Stimulated activated CD4-positive, alpha-beta T cell treated with anti-CD3 and anti-CD28 coated beads, Interleukin-15, amount 100 ng/mL, for 24 hours (primary cell): Measurements from ENCODE around the gene ADGRG2.

Source experiments
- DNase-seq: peaks from one replicate; pipeline ENCODE4 v3.0.0-alpha.2; 2020

Gene ADGRG2, protein sequence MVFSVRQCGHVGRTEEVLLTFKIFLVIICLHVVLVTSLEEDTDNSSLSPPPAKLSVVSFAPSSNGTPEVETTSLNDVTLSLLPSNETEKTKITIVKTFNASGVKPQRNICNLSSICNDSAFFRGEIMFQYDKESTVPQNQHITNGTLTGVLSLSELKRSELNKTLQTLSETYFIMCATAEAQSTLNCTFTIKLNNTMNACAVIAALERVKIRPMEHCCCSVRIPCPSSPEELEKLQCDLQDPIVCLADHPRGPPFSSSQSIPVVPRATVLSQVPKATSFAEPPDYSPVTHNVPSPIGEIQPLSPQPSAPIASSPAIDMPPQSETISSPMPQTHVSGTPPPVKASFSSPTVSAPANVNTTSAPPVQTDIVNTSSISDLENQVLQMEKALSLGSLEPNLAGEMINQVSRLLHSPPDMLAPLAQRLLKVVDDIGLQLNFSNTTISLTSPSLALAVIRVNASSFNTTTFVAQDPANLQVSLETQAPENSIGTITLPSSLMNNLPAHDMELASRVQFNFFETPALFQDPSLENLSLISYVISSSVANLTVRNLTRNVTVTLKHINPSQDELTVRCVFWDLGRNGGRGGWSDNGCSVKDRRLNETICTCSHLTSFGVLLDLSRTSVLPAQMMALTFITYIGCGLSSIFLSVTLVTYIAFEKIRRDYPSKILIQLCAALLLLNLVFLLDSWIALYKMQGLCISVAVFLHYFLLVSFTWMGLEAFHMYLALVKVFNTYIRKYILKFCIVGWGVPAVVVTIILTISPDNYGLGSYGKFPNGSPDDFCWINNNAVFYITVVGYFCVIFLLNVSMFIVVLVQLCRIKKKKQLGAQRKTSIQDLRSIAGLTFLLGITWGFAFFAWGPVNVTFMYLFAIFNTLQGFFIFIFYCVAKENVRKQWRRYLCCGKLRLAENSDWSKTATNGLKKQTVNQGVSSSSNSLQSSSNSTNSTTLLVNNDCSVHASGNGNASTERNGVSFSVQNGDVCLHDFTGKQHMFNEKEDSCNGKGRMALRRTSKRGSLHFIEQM

DNA sequence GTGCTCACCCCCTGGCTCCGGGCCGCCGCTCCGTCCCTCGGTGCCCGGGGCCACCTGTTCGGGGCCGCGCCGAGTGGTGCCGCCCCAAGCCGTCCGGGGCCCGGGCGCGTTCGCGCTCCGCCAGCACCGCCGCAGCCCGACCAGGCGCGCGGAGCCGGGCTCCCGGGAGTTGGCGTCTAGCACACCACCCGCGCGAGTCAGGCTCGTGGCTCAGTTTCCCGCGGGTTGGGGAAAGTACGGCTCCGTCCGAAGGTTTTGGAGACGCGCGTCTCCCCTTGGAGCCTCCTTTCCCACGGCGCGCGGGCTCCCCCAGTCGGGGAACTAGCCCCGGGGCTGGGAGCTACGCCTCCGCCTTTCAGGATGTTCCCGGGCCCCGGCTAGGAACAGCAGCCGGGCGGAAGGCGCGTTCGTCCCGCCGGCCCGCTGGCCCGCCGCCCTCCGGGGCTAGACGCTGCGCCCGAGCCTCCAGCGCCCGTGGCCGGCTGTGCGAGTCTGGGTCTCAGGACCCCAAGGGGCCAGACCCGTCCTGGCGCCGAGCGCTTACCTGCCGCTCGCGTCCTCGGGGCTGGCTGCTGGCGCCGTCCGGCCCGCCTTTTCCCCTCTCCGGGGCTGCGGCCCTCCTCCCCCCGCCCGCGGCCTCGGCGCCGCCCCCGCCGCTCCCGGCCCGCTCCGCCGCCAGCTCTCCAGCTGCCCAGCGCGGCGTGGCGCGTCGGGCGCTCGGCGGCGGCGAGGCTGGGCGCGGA is at the start of gene ADGRG2:
ADGRG2 (minus strand) TSS at position 571 of the 743 bp plus-strand sequence. CDS start 53,634 bp downstream, outside the sequence.
- DNase-seq, result peak; percentile 21

DNA sequence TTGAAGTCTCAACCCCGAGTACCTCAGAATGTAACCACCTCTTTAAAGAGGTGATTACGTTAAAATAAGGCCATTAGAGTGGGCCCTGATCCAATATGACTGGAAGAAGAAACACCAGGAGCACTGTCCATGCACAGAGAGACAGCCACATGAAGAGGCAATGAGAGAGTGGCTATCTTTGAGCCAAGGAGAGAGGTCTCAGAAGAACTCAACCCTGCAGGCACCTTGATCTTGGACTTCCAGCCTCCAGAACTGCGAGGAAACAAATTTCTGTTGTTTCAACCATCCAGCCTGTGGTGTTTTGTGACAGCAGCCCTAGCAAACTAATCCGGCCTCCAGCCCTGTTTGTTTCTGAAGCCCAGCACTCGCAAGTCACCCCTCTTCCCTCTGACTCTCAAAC is 46.3 kb upstream of the ADGRG2 start:
- DNase-seq, result no peak

DNA sequence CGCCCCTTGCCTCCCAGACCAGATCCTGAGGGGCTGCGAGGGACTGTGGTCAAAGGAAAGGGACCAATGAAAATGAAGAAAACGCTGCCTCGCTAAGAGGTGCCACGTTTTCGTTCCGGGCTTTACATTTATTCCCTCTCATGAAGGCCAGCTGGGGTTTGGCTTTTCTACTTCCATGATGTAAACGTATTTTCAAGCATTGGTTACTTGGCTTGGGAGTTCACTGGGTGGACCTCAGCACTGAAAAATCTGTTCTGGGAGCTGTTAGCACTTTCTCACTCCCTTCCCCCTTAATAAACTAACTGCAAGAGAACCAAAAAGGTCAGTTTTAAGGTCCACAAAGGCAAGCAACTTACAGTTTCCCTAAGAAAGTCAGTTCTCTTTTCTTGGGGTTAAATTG is 40.6 kb upstream of the ADGRG2 start:
- DNase-seq, result no peak

DNA sequence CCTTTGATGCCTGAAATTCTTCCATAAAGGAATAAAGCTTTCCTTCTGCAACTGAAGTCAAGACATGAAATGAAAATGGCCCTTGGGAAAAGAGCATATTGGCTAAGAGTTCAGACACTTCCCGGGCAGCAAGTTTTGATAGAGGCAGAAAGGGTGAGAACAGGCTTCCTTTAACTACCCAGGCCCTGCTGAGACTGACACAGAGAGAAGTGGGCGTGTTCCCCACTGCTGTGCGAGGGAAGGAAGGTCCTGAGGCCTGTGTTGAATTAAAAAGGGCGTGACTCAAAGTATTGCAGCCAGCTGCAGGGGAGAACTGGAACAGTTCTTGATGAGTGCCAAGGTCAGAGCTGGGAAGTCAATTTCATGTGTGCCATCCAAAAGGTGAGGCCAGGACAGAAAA is 33.9 kb upstream of the ADGRG2 start:
- DNase-seq, result no peak

DNA sequence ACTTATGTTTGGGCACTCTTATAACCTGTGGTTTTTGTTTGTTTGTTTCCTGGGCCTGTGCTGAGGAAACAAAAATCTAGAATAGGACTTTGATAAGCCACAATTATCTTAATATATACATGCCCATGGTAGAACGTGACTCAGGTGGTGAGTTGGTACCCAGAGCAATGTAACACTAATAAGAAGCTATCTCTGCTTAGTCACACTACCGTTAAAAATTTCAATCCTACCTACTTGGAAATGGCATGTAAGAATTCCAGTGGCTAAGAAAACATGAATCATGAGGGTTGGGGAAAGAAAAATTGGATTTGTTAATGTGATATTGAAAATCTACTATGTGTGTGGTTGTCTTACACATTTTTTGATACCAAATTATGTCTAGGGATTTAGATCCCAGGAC is 30.5 kb upstream of the ADGRG2 start:
- DNase-seq, result no peak

DNA sequence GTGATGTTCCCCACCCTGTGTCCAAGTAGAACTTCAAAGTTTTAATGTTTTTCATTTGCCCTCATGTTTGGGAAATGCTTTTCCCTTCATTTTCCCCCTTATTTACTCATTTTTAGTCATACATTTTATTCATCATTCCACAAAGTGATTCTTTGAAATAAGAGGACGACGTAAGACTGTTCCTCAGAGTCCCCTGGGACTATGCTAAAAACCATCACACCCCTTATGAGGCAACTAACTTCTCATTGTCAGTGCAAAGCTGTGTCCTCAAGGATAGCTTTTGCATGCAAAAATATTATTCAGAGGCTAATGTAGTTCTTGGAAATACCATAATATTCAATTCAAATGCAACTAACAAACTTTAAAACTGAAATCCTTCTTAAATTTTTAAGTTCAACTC is 14.8 kb upstream of the ADGRG2 start:
- no peak for DNase-seq

DNA sequence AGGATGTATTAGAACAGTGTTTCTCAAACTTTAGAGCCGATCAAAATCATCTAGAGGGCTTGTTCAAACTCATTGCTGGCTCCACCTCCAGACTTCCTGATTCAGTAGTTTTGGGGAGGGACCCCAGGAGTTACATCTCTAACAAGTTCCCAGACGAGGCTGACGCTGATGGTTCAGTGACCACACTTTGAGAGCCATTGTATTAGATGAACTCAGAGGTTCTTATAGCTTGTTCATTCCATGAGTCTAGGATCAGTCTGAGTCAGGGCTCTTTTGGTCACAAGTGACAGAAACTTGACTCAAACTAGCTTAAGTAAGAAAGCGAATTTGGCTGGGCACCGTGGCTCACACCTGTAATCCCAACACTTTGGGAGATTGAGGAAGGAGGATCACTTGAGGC is 11.5 kb upstream of the ADGRG2 start:
- no peak for DNase-seq

DNA sequence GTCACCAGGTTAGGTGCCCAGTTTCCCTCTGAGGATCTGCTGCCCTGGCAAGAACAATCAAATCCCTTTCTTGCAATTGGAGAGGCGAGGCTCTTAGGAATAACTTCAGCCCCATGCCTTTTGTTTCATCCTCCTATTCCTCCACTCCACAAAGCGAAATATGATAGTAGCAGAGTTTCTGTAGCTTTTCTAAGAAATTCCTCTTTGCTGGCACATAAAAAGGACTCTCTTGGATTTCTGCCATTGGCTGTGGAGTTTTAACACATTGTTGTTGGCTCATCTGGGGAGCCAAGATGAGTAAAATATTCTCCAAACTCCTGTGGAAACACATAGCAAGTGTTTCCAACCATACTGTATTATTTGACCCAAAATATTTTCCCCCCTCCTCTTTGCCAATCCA is 11.0 kb upstream of the ADGRG2 start:
- no peak for DNase-seq

DNA sequence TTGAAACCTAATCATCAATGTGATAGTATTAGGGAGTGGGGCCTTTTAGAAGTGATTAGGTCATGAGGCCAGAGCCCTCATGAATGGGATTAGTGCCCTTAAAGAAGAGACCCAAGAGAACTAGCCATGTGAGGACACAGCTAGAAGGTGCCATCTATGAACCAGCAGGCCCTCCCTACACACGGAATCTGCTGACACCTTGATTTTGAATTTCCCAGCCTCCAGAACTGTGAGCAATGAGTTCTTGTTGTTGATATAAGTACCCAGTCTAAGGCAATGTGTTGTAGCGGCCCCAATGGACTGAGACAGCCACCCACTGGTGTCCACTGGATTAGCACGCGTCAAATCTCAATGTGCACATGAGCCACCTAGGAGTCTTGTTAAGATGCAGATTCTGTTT is 8.4 kb upstream of the ADGRG2 start:
- DNase-seq, result no peak

DNA sequence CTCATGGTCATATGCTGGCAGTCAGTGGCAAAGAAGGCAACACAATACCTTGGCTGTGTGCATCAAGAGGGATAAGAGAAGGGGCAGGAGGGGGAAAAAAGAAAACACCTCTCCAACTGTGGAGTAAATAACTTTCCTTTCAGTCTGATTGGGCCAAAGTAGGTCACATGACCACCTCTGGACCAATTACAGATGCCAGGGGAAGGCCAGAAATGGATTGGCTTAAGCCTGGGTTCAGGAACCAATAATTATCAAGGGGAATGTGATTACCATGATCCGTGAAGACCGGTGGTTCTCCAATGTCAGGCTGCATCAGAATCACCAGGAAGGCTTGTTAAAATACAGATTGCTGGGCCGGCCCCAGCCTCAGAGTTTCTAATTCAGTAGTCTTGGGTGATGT is 7.4 kb upstream of the ADGRG2 start:
- no peak for DNase-seq

DNA sequence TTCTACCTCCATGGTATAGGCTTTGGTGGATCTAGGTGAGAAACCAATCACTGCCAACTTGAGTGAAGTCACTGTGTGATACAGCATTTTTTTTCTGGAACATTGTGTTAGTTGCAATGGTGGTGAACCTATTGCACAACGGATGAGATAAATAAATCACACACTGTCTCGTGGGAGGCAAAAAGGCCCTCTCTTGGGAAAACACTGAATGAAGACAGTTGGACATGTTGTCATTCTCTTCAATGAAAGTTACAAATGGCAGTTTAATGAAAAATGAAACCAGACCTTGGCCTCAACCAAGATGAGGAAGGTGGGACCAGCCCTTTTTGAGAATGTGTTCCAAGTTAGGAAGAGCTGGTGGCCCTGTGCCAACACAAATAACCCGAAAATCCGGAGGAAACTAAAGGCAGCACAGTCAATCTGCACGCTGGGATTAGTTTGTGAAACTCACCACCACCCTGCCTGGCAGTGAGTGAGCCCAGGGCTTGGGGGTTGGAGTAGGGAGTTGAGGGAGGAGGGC is 5.4 kb upstream of the ADGRG2 start:
- DNase-seq, result no peak

DNA sequence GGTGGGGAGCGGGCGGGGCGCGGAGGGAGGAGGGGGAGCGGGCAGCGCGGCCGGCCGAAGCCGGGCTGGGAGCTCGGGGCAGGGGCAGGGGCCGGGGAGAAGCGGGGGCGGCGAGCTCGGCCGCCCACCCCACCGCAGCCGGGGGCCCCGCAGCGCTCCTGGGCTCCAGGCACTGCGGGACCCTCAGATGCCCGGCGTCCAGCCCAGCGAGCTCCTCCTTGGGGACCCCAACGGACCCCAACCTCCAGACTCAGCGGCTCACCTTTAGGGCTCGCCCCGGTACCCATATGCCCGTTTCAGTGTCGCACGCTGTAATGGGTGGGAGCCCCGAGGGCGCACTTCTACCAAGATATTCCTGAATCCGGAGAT is 357 bp upstream of the ADGRG2 start:
- DNase-seq, result no peak

DNA sequence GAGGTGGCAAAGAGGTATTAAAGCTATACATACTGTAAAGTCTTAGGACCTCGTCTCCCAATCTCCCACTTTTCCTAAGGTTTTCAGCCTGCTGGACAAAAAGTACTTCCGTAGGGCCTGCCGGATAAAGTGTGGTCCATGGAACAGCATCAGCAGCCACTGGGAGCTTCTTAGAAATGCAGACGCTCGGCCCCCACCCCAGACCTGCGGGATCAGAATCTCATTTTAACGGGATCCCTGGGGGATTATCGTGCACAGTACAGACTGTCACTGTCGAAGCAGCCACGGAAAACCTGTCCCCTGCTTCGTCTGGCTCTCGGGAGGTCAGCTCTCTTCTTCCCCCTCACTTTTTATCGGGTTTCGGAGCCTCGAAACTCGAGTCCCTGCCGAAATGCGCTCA is 802 bp downstream of the ADGRG2 start:
- no peak for DNase-seq

DNA sequence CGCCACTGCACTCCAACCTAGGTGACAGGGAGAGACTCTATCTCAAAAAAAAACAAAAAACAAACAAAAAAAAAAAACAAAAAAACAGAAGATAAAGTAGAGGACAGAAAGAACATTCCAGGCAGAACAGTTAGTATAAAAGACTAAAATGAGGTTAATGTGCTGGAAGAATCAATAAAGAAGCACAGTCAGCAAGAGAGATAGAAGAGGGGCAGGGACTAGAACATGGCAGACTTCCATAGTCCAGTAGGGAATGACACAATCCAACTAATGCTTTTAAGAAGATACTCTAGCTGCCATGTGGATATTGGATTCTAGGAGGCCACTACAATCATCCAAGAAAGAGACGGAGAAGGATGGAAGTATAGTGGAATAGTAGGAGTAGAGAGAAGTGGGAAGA is 11.6 kb downstream of the ADGRG2 start:
- no peak for DNase-seq

DNA sequence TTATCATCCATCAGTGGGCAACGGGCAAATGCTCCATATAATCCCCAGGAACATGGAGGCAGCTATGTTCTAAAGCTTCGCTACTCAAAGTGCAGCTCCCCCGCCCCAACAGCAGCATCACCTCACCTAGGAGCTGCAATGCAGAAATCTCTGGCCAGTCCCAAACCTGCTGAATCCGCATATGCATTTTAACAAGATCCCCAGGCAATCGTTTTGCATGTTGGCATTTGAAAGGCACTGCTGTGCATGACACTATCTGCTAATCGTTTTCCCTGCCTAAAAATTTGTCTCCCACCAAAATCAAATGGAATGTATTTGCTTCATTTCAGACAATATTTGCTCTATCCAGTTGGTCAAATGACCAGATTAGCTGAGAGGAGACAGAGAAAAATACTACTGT is 15.2 kb downstream of the ADGRG2 start:
- no peak for DNase-seq

DNA sequence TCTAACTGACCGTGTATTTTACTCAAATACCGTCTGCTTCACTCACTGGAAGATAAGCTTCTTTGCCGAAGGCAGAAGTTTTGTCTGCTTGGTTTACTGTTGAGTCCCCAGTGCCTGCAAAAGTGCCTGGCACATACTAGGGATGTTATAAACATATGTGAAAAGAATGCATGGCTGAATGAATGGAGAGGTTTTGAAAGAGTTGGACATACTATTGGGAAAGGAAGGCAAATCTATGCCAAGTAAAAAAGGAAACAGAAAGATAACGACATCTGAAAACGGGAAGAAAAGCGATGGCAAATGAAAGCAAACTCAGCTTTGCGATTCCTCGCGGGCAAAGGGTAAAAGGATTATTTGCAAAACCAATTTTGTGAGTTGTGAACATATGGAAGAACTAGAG is 21.7 kb downstream of the ADGRG2 start:
- DNase-seq, result no peak

DNA sequence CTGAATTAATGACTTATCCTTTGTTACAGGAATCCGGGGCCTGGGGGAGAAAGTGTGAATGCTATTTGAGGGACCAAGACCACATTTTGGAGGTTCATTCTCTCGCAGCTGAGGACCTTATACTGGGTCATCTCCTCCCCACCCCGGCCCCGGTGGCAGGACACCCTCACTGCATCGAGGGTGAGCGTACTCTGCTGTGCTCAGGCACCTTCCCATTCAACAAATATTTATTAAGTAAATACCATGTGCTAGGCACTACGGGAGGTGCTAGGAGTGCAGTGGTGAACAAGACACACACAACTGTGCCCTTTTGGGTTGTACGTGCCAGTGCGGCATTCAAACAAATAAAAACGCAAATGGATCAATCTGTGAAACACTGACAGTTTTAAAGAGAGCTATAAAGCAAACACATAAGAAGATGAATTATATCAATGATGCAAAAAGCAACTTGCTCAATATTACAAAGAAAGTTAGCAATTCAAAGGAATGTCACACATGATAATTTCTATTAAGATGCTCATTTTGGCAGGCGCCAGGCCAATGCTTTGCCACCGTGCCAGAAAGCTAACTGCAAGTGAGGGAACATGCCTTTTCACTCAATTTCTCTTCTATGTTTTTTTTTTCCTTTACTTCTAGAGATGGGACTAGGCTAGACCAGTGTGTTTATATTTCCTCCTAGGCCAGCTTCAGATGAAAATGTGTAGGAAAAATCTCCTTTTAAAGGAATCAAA is 24.6 kb downstream of the ADGRG2 start:
- DNase-seq, result no peak

DNA sequence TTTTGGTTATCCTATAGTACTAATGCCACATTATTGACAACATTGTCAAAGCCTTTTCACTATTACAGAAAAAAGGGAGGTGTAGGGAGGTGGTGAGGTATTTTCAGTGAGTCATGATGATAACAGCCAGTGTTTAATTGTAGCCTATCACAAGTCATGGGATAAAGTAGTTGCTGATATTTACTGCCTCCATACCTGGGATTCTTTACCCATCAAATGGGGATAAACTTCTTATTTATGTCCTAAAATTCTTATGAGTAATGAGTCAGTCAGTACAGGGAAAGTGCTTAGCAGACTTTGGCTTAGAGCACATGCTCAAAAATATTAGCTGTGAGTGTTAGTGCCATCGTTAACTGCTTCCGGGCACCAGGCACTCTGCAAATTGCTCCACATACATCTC is 25.7 kb downstream of the ADGRG2 start:
- DNase-seq, result no peak

DNA sequence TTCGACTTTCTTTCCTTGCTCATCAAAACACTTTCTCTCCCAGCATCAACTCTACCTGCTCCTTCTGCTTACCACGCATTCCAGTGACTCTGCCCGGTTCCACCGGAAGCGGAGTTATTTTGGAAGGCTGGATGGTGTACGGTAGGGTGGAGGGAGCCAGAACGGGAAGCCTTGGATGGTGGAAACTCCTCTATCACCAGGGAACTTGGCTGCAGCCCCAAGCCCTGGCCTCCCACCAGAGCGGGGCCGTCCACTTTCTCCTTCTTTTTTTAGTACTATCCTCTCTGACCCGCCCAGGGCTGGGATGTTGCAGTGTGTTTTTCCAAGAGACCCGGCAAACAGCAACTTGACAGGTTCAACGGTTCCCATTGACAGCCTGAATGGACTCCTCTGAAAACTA is 27.6 kb downstream of the ADGRG2 start:
- DNase-seq, result no peak

DNA sequence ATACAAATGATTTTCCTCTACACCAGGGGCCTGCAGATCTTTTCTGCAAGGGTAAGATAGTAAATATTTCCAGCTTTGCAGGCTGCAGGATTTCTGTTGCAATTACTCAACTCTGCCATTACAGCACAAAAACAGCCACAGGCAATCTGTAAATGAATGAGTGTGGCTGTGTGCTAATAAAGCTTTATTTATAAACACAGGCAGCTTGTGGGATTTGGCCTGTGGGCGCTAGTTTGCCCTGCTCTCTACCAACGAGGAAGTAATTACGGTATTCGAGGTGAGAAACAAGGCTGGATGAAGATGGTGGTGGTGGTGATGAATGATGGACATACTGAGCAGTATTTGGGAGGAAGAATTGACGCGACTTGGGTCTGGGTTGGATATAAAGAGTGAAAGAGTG is 30.7 kb downstream of the ADGRG2 start:
- DNase-seq, result no peak

DNA sequence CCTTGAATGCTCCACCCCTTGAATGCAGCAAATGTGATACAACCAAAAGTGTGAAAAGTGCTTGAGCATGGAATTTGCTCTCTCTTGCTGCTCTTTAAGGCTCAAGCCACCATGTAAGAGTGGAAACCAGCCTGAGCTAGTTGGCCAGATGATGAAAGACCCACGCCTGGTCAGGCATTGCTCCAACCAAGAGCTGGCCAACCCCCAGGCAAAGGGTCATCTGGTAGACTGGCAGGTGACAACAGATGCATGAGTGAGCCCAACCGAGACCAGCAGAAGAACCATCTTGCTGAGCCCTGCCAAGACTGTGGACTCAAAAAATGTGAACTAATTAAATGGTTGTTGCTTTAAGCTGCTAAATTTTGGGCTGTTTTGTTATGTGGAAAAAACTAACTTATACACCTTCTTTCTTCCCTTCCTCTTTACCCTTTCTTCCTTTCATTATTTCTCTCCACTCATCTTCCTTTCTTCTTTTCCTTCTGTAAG is 32.7 kb downstream of the ADGRG2 start:
- DNase-seq, result no peak

DNA sequence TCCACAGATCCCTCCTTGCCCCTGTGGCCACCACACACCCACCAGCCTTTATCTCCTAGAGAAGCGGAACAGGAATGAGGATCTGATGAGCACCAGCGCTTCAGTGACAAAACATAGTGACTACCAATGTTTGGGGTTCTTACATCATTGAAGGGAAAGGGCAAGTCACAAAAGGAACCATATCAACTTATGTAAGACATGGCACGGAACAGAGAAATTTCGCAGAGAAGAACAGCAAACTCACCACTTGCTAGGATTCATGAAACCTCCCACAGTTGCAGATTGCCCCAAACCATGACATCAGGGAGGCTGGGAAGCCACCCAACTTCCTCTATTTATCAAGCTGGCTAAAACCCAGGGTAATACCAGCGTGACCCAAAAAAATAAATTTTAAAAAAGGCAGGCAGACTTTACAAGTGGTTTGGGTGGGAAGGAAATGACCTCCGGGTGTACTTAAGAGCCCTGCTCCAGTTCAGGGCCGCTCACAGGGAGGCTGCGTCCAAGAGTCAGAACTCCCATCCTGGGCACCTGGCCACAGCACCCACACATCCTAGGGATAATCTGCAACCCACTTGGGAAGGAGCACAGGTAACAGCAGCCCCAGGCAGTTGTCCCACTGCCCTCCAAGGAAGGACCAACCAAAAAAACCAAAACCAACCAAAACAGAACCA is 36.0 kb downstream of the ADGRG2 start:
- no peak for DNase-seq
